ENCODE data around the gene BAG2.
A peak's percentile ranks its signal among the peaks of the same experiment; 100 is the strongest.

BAG2 gene

GRCh38 chr6:57222743-57223077, 50.6 kb downstream of the BAG2 start:
- no peak for DNase-seq (ENCODE audit: low read depth)
- H3K4me3 ChIP-seq (ENCODE audit: control insufficient read depth, low read depth, low read length), result peak overlapping the region; percentile 92
- no peak for TF ChIP-seq CTCF (conservative IDR thresholded peaks at IDR 0.05; ENCODE audit: control insufficient read depth, insufficient read depth, low read depth, low read length)

GRCh38 chr6:57224769-57225515, 52.8 kb downstream of the BAG2 start:
- DNase-seq (ENCODE audit: low read depth), result peak; percentile 85
- no peak overlapping the region for H3K4me3 ChIP-seq (ENCODE audit: control insufficient read depth, low read depth, low read length)
- no peak for TF ChIP-seq CTCF (conservative IDR thresholded peaks at IDR 0.05; ENCODE audit: control insufficient read depth, insufficient read depth, low read depth, low read length)

- DNase-seq (ENCODE audit: low read depth), result no peak
These were observed 54.1 kb downstream of the BAG2 start for GRCh38 chr6:57226221-57226620.

More at GRCh38 chr6:57226221-57226620, 54.1 kb downstream of the BAG2 start:
- no peak overlapping the region for H3K4me3 ChIP-seq (ENCODE audit: control insufficient read depth, low read depth, low read length)
- TF ChIP-seq CTCF (conservative IDR thresholded peaks at IDR 0.05; ENCODE audit: control insufficient read depth, insufficient read depth, low read depth, low read length), result no peak
